Neural progenitor cell (in vitro differentiated cells): ENCODE data around the gene PTPRT.

Source experiments
- EZH2 ChIP-seq: fragments of 200-600 bp; sonication (generic); IDR thresholded peaks from 2 replicates; pipeline ENCODE4 v1.6.1; 2017; ENCODE audit warnings: antibody characterized with exemption, mild to moderate bottlenecking, moderate library complexity
- TF ChIP-seq, protein P1 (sequence below): fragments of 200-600 bp; sonication (generic); IDR thresholded peaks from 2 replicates; pipeline ENCODE4 v1.5.1; 2017; ENCODE audit warnings: antibody characterized with exemption, mild to moderate bottlenecking

DNA sequence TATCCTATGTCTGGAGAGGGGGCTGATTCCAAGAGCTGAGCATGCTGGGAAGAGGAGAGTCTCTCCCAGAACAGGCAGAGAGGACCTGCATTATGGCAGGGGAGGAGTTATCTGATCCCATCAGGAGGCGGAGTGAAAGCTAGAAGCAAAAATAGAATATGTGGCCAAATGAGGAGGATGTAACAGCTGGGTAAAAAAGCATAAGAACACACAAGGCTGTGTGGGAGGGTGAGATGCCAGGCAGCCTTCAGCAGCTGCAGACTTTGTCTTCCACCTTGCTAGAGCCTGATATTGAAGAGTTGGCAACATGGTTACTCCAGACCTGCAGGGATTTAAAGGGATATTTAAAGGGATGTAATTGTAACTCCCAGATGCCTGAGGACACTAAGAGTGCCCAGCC lies 167.1 kb downstream of the PTPRT start:
- TF ChIP-seq, protein P1, sequence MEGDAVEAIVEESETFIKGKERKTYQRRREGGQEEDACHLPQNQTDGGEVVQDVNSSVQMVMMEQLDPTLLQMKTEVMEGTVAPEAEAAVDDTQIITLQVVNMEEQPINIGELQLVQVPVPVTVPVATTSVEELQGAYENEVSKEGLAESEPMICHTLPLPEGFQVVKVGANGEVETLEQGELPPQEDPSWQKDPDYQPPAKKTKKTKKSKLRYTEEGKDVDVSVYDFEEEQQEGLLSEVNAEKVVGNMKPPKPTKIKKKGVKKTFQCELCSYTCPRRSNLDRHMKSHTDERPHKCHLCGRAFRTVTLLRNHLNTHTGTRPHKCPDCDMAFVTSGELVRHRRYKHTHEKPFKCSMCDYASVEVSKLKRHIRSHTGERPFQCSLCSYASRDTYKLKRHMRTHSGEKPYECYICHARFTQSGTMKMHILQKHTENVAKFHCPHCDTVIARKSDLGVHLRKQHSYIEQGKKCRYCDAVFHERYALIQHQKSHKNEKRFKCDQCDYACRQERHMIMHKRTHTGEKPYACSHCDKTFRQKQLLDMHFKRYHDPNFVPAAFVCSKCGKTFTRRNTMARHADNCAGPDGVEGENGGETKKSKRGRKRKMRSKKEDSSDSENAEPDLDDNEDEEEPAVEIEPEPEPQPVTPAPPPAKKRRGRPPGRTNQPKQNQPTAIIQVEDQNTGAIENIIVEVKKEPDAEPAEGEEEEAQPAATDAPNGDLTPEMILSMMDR = no peak
- no peak for TF ChIP-seq EZH2
